ENCODE results near the gene GPBAR1. TPM values are rescaled to one million over a fixed set of nuclear protein-coding genes. Genes with fewer than 3 reads are reported as not detected.
A peak's percentile ranks its signal among the peaks of the same experiment; 100 is the strongest.

GPBAR1 gene
- total RNA-seq, 2 donors from 2014 or later, result 0.91 TPM; not detected in 1

- Histone ChIP-seq H3K27ac (peak overlapping the region; percentile 94 to 96), H3K9me3 (no peaks in the 10 kb centered on the region), H3K36me3 (peaks cover 0 to 8% of the 10 kb centered on the region in 2 donors), H3K4me3 (no peak overlapping the region), H3K27me3 (replicated peaks; ENCODE audit: insufficient read depth) (no peaks in the 10 kb centered on the region), H3K4me1 (replicated peaks) (peaks cover 61% of the 10 kb centered on the region)
- no peak for DNase-seq (ENCODE audit: low spot score)
- TF ChIP-seq POLR2AphosphoS5 (IDR thresholded peaks at IDR 0.05) (no peak), POLR2A (IDR thresholded peaks at IDR 0.05) (peak; percentile 53)
- 69% methylated on average over 13 of the region's 16 CpGs for WGBS
- intact Hi-C loops (cut with DNase I), result loop anchor here (10.0 kb wide), 1 partner anchor 281 kb away; the partner anchor contains the start of genes CNOT9 and USP37
These were observed 23.4 kb downstream of the GPBAR1 start for GRCh38 chr2:218284106-218284811.

- 13% methylated on average over 6 of the region's 6 CpGs for WGBS
- Histone ChIP-seq H3K4me3 (no peak overlapping the region), H3K4me1 (replicated peaks) (peaks cover 68% of the 10 kb centered on the region), H3K27me3 (replicated peaks; ENCODE audit: insufficient read depth) (no peaks in the 10 kb centered on the region), H3K36me3 (no peaks in the 10 kb centered on the region), H3K9me3 (no peaks in the 10 kb centered on the region), H3K27ac (peak overlapping the region; percentile 94 to 96)
- intact Hi-C loops (cut with DNase I), result loop anchor here (10.0 kb wide), 1 partner anchor 279 kb away; the partner anchor contains the start of genes CNOT9 and USP37
- DNase-seq (ENCODE audit: low spot score), result peak; percentile 88
- TF ChIP-seq POLR2A (IDR thresholded peaks at IDR 0.05) (peak; percentile 13), CTCF (IDR thresholded peaks at IDR 0.05) (no peak), POLR2AphosphoS5 (IDR thresholded peaks at IDR 0.05) (peak; percentile 78)
These were observed 24.8 kb downstream of the GPBAR1 start for GRCh38 chr2:218285604-218286003.

GRCh38 chr2:218286570-218287459, 26.0 kb downstream of the GPBAR1 start:
- Histone ChIP-seq H3K36me3 (no peaks in the 10 kb centered on the region), H3K27me3 (replicated peaks; ENCODE audit: insufficient read depth) (no peaks in the 10 kb centered on the region), H3K27ac (peak overlapping the region; percentile 94 to 96), H3K4me1 (replicated peaks) (peaks cover 63% of the 10 kb centered on the region), H3K9me3 (no peaks in the 10 kb centered on the region), H3K4me3 (peak overlapping the region; percentile 13 to 20)
- WGBS, result 12% methylated on average over 10 of the region's 11 CpGs
- TF ChIP-seq POLR2AphosphoS5 (IDR thresholded peaks at IDR 0.05) (peak; percentile 68), POLR2A (IDR thresholded peaks at IDR 0.05) (peak; percentile 73), CTCF (IDR thresholded peaks at IDR 0.05) (no peak)
- intact Hi-C loops (cut with DNase I), result loop anchor here (10.0 kb wide), 1 partner anchor 278 kb away; the partner anchor contains the start of genes CNOT9 and USP37
- DNase-seq (ENCODE audit: low spot score), result peak; percentile 90

GRCh38 chr2:218289639-218290315, 29.0 kb downstream of the GPBAR1 start:
- Histone ChIP-seq H3K27ac (peak overlapping the region; percentile 94 to 96), H3K9me3 (no peaks in the 10 kb centered on the region), H3K36me3 (no peaks in the 10 kb centered on the region), H3K27me3 (replicated peaks; ENCODE audit: insufficient read depth) (no peaks in the 10 kb centered on the region), H3K4me1 (replicated peaks) (peaks cover 49% of the 10 kb centered on the region), H3K4me3 (peak overlapping the region in 1 of 2 donors; percentile 75)
- peak; percentile 58 for DNase-seq (ENCODE audit: low spot score)
- WGBS, result 28% methylated on average over 6 of the region's 6 CpGs
- intact Hi-C loops (cut with DNase I), result loop anchor here (5.0 to 10.0 kb wide), 3 partner anchors 175 to 368 kb away; partner anchors contain the start of genes BCS1L, CNOT9, USP37 and ZNF142
- TF ChIP-seq CTCF (IDR thresholded peaks at IDR 0.05) (no peak), POLR2A (IDR thresholded peaks at IDR 0.05) (peak; percentile 58), POLR2AphosphoS5 (IDR thresholded peaks at IDR 0.05) (peak; percentile 69)

Measured in prostate gland (tissue), 2 donors.